Calu3 (cell line): ENCODE results near the gene CCDC54. TPM values are rescaled to one million over a fixed set of nuclear protein-coding genes. Genes with fewer than 3 reads are reported as not detected.

ENCODE experiments used
- BruUV-seq: library from RNA; stranded (reverse); fragments of 400-500 nt; replicated peaks from 2 replicates; lab custom pipeline; 2021; lab: Mats Ljungman, UMichigan
- CTCF ChIA-PET: fragments of 300-600 bp; sonication (Branson Sonifier 250); formaldehyde crosslinking; loops from one replicate; lab custom pipeline; 2022; ENCODE audit warnings: antibody characterized with exemption; lab: Charles Lee
- DNase-seq: peaks from one replicate; pipeline ENCODE4 v3.0.0; 2022
- H3K27ac Mint-ChIP-seq: one replicate; pipeline ENCODE4 v1.8.0; 2022; ENCODE audit warnings: mixed read lengths; ENCODE audit not compliant: unreplicated experiment
- H3K27me3 Mint-ChIP-seq: one replicate; pipeline ENCODE4 v1.8.0; 2022; ENCODE audit warnings: mixed read lengths; ENCODE audit not compliant: unreplicated experiment
- H3K36me3 Mint-ChIP-seq: one replicate; pipeline ENCODE4 v1.8.0; 2022; ENCODE audit warnings: mild to moderate bottlenecking, moderate library complexity, mixed read lengths; ENCODE audit not compliant: insufficient read depth, unreplicated experiment
- H3K4me1 Mint-ChIP-seq: one replicate; pipeline ENCODE4 v1.8.0; 2022; ENCODE audit warnings: mild to moderate bottlenecking, low read depth, mixed read lengths; ENCODE audit not compliant: unreplicated experiment
- H3K4me3 Mint-ChIP-seq: one replicate; pipeline ENCODE4 v1.8.0; 2022; ENCODE audit warnings: mild to moderate bottlenecking, low read depth, moderate library complexity, mixed read lengths; ENCODE audit not compliant: unreplicated experiment
- H3K9me3 Mint-ChIP-seq: one replicate; pipeline ENCODE4 v1.8.0; 2022; ENCODE audit warnings: low read depth, mixed read lengths; ENCODE audit not compliant: unreplicated experiment
- intact Hi-C: fragments of 100-400 bp; cut with micrococcal nuclease; formaldehyde crosslinking; loops from one replicate; pipeline ENCODE4 v1.10.0; 2022; ENCODE audit not compliant: unreplicated experiment
- total RNA-seq: library from RNA; stranded (reverse); gene quantifications from 2 replicates; pipeline ENCODE4 v1.2.3, GENCODE V29; 2022
- TF ChIP-seq, protein P1 (sequence below): fragments of 200-600 bp; IDR thresholded peaks from one replicate; pipeline ENCODE4 v1.8.0; 2022; ENCODE audit warnings: antibody characterized with exemption; ENCODE audit not compliant: unreplicated experiment

The CCDC54 gene
- total RNA-seq, 1 experiment from 2014 or later = not detected

GRCh38 chr3:107384907-107385306, 7.7 kb downstream of the CCDC54 start:
- Mint-ChIP-seq H3K36me3 (no peaks in the 10 kb centered on the region), H3K27ac (no peak overlapping the region), H3K4me1 (peaks cover 13% of the 10 kb centered on the region), H3K27me3 (no peaks in the 10 kb centered on the region), H3K4me3 (no peak overlapping the region), H3K9me3 (no peaks in the 10 kb centered on the region)
- DNase-seq = no peak
- TF ChIP-seq, protein P1, sequence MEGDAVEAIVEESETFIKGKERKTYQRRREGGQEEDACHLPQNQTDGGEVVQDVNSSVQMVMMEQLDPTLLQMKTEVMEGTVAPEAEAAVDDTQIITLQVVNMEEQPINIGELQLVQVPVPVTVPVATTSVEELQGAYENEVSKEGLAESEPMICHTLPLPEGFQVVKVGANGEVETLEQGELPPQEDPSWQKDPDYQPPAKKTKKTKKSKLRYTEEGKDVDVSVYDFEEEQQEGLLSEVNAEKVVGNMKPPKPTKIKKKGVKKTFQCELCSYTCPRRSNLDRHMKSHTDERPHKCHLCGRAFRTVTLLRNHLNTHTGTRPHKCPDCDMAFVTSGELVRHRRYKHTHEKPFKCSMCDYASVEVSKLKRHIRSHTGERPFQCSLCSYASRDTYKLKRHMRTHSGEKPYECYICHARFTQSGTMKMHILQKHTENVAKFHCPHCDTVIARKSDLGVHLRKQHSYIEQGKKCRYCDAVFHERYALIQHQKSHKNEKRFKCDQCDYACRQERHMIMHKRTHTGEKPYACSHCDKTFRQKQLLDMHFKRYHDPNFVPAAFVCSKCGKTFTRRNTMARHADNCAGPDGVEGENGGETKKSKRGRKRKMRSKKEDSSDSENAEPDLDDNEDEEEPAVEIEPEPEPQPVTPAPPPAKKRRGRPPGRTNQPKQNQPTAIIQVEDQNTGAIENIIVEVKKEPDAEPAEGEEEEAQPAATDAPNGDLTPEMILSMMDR = no peak
- BruUV-seq = no TSS peak
- intact Hi-C loops = no loop called here
- CTCF ChIA-PET = no interaction called here

- TF ChIP-seq, protein P1 = no peak
- no TSS peak for BruUV-seq
- H3K9me3 Mint-ChIP-seq = no peaks in the 10 kb centered on the region
- no peak for DNase-seq
- H3K27me3 Mint-ChIP-seq = no peaks in the 10 kb centered on the region
- no peaks in the 10 kb centered on the region for H3K36me3 Mint-ChIP-seq
- no peak overlapping the region for H3K27ac Mint-ChIP-seq
- intact Hi-C loops = no loop called here
- CTCF ChIA-PET = no interaction called here
- H3K4me3 Mint-ChIP-seq = no peak overlapping the region
- H3K4me1 Mint-ChIP-seq = peaks cover 11% of the 10 kb centered on the region
Measured at GRCh38 chr3:107387555-107387954, 10.3 kb downstream of the CCDC54 start.

DNA sequence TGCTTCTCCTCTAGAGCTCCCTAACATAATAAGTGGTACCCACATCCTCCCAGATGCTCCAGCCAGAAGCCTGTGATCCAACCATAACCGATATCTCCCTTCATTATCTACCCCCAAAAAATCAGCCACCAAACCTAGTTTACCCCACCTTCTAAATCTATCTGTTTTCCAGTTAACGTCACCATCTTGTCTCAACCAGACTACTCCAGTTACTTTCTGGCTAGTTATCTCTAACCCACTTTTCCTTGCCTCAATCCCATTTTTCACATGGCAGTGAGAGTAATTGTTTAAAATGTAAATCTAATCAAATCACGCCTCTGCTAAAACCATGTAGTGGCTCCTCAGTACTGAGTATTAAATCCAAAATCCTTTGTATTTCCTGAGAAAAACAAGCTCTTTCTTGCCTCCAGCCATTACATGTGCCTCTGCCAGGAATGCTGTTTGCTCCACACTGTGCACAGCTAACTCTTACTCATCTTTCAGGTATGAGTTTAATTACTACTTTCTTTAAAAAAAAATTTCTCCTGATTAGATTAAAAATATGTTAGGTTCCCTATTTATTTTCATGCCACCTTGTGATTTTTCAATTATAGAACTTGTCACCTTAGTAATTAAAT, 15.4 kb downstream of the CCDC54 start:
- TF ChIP-seq, protein P1 = no peak
- BruUV-seq = no TSS peak
- no peak for DNase-seq
- CTCF ChIA-PET = no interaction called here
- Mint-ChIP-seq H3K4me3 (no peak overlapping the region), H3K27me3 (no peaks in the 10 kb centered on the region), H3K36me3 (no peaks in the 10 kb centered on the region), H3K9me3 (no peaks in the 10 kb centered on the region), H3K4me1 (no peaks in the 10 kb centered on the region), H3K27ac (no peak overlapping the region)
- intact Hi-C loops = no loop called here

- no peak overlapping the region for H3K4me3 Mint-ChIP-seq
- CTCF ChIA-PET = interaction anchor here (1.5 kb wide), 1 partner anchor 27 kb away, joined by 4 read pairs; no protein-coding TSS in a partner anchor
- no peaks in the 10 kb centered on the region for H3K27me3 Mint-ChIP-seq
- no TSS peak for BruUV-seq
- no peaks in the 10 kb centered on the region for H3K9me3 Mint-ChIP-seq
- no peak overlapping the region for H3K27ac Mint-ChIP-seq
- TF ChIP-seq, protein P1 = no peak
- DNase-seq = no peak
- intact Hi-C loops = no loop called here
- no peaks in the 10 kb centered on the region for H3K36me3 Mint-ChIP-seq
- no peaks in the 10 kb centered on the region for H3K4me1 Mint-ChIP-seq
Measured at GRCh38 chr3:107394502-107394901, 17.3 kb downstream of the CCDC54 start.
